Stomach (tissue), 4 donors: ENCODE results near the gene CXCL14.
"Not testable (repeated sequence)": the region's sequence is repeated elsewhere in the genome, so short reads cannot be mapped to it uniquely, and the experiment has no call there.

Experiments used
- CTCF ChIP-seq, 7 experiments: fragments of 450-650 bp in 4 of 7; fragments of 200-600 bp in 3 of 7; sonication (generic) in 3 of 7; IDR thresholded peaks; one replicate each; pipeline ENCODE4 v1.5.1; 2016 to 2019; ENCODE audit warnings: antibody characterized with exemption in 7 of 7, control low read depth in 2 of 7, mild to moderate bottlenecking in 1 of 7
- POLR2AphosphoS5 ChIP-seq, 3 donors: sonication (generic); formaldehyde crosslinking; IDR thresholded peaks; one replicate each; pipeline ENCODE4 v1.6.1; 2016; ENCODE audit warnings: antibody characterized with exemption in 3 of 3

- not testable (repeated sequence) for TF ChIP-seq POLR2AphosphoS5, CTCF (IDR thresholded peaks at IDR 0.05)
Observed at GRCh38 chr5:135529576-135529975, 49.2 kb downstream of the CXCL14 start.
